ENCODE measurements around the gene TSC22D1. TPM values are rescaled to one million over a fixed set of nuclear protein-coding genes. Genes with fewer than 3 reads are reported as not detected.

The TSC22D1 gene
- total RNA-seq, 1 experiment from 2014 or later, result 72.5 TPM

DNA sequence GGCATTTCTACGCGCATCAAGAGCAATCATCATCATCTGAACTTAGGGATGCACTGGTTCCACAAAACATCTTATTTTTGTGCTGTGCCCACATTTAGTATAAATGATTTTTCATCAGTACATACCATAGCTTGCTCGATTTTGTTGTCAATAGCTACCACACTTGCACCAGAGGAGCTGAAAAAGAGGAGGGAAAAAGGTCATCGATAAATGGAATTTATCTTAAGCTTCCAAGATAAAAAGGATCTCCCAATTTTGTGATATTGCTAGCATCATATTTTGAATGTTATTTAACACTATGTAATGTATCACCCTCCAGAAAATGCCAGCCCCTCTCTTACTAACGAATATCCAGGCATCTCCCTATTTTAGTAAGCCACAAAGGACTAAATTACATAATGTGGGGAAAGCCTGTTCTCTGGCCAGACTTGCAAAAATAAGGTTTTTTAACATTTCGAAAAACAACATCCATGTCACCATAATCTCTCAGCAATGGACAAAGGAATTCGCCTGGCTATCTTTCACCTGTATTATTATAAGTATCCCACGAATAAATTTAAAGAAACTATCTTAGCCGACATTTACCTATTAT is 140.1 kb downstream of the TSC22D1 start (continued):
- TF ChIP-seq, protein P1, sequence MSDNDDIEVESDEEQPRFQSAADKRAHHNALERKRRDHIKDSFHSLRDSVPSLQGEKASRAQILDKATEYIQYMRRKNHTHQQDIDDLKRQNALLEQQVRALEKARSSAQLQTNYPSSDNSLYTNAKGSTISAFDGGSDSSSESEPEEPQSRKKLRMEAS (CRISPR knock-in tag; IDR thresholded peaks at IDR 0.05), result no peak
- TF ChIP-seq, protein P2, sequence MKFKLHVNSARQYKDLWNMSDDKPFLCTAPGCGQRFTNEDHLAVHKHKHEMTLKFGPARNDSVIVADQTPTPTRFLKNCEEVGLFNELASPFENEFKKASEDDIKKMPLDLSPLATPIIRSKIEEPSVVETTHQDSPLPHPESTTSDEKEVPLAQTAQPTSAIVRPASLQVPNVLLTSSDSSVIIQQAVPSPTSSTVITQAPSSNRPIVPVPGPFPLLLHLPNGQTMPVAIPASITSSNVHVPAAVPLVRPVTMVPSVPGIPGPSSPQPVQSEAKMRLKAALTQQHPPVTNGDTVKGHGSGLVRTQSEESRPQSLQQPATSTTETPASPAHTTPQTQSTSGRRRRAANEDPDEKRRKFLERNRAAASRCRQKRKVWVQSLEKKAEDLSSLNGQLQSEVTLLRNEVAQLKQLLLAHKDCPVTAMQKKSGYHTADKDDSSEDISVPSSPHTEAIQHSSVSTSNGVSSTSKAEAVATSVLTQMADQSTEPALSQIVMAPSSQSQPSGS (CRISPR knock-in tag; IDR thresholded peaks at IDR 0.05; ENCODE audit: borderline replicate concordance, low read depth), result no peak
- TF ChIP-seq TEAD4 (CRISPR knock-in tag; IDR thresholded peaks at IDR 0.05), result no peak

DNA sequence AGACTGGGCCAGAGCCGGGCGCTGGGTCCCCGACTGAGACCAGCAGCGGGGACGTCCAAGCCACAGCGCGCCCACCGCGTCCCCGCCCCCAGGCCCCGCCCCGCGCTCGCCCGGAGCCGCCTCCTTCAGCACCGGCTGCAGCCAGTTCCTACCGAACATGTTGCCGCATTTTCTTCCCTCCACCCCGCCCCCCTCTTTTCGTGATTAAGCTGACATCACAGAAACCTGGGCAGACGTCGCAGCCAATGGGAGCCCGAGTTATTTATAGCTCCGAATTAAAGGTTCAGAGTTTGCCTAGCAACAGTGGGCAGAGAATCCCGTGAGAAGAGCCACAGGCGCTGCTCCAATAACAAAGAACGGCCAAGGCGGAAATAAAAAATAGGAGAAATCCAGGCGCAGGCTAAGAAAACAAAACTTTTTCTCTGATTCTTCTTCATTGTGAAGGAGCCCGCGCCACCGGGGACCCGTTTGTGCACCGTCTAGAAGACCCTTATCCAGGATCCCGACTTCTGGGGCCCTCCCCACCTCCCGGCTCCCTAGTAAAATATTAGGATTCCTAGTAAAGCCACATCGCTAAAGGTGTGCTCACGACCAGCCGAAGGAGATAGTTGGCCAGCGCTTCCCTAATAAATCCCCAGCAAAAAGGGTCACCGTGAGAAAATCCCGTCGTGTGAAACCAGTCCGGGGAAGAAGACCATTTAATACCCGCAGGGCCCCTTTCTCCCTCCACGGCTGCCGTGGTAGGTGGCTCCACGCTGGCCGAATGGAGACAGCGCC is 140.8 kb downstream of the TSC22D1 start:
- Mint-ChIP-seq H3K36me3 (peaks cover 23% of the 10 kb centered on the region), H3K4me1 (peaks cover 27% of the 10 kb centered on the region), H3K27ac (peak overlapping the region; percentile 99), H3K9me3 (no peaks in the 10 kb centered on the region), H3K4me3 (peak overlapping the region; percentile 94), H3K27me3 (ENCODE audit: low read depth) (no peaks in the 10 kb centered on the region)
- ATAC-seq (peak; percentile 66), DNase-seq (ENCODE audit: low spot score) (peak; percentile 97)
- CTCF ChIA-PET, result interaction anchor here (0.6 to 1.7 kb wide), 10 partner anchors 17 to 483 kb away, joined by 3 to 8 read pairs (median 4); no protein-coding TSS in a partner anchor
- POLR2A ChIA-PET, result interaction anchor here (0.6 to 4.5 kb wide), 30 partner anchors 9 to 556 kb away, joined by 3 to 60 read pairs (median 4); partner anchors contain the start of gene TSC22D1
- TF ChIP-seq, protein P3, sequence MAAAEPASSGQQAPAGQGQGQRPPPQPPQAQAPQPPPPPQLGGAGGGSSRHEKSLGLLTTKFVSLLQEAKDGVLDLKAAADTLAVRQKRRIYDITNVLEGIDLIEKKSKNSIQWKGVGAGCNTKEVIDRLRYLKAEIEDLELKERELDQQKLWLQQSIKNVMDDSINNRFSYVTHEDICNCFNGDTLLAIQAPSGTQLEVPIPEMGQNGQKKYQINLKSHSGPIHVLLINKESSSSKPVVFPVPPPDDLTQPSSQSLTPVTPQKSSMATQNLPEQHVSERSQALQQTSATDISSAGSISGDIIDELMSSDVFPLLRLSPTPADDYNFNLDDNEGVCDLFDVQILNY (CRISPR knock-in tag; IDR thresholded peaks at IDR 0.05), result no peak
- no peak for TF ChIP-seq ZNF232 (CRISPR knock-in tag; IDR thresholded peaks at IDR 0.05)
- TF ChIP-seq ETV6 (CRISPR knock-in tag; IDR thresholded peaks at IDR 0.05), result no peak
- TF ChIP-seq GRHL2 (CRISPR knock-in tag; IDR thresholded peaks at IDR 0.05; ENCODE audit: insufficient replicate concordance, severe bottlenecking), result no peak
- TF ChIP-seq CREB1 (CRISPR knock-in tag; IDR thresholded peaks at IDR 0.05), result no peak
- no peak for TF ChIP-seq NFE2L1 (CRISPR knock-in tag; IDR thresholded peaks at IDR 0.05)
- TF ChIP-seq, protein P4, sequence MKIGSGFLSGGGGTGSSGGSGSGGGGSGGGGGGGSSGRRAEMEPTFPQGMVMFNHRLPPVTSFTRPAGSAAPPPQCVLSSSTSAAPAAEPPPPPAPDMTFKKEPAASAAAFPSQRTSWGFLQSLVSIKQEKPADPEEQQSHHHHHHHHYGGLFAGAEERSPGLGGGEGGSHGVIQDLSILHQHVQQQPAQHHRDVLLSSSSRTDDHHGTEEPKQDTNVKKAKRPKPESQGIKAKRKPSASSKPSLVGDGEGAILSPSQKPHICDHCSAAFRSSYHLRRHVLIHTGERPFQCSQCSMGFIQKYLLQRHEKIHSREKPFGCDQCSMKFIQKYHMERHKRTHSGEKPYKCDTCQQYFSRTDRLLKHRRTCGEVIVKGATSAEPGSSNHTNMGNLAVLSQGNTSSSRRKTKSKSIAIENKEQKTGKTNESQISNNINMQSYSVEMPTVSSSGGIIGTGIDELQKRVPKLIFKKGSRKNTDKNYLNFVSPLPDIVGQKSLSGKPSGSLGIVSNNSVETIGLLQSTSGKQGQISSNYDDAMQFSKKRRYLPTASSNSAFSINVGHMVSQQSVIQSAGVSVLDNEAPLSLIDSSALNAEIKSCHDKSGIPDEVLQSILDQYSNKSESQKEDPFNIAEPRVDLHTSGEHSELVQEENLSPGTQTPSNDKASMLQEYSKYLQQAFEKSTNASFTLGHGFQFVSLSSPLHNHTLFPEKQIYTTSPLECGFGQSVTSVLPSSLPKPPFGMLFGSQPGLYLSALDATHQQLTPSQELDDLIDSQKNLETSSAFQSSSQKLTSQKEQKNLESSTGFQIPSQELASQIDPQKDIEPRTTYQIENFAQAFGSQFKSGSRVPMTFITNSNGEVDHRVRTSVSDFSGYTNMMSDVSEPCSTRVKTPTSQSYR (CRISPR knock-in tag; IDR thresholded peaks at IDR 0.05), result no peak
- TF ChIP-seq KAT7 (CRISPR knock-in tag; IDR thresholded peaks at IDR 0.05; ENCODE audit: borderline replicate concordance), result no peak
- TF ChIP-seq, protein P5, sequence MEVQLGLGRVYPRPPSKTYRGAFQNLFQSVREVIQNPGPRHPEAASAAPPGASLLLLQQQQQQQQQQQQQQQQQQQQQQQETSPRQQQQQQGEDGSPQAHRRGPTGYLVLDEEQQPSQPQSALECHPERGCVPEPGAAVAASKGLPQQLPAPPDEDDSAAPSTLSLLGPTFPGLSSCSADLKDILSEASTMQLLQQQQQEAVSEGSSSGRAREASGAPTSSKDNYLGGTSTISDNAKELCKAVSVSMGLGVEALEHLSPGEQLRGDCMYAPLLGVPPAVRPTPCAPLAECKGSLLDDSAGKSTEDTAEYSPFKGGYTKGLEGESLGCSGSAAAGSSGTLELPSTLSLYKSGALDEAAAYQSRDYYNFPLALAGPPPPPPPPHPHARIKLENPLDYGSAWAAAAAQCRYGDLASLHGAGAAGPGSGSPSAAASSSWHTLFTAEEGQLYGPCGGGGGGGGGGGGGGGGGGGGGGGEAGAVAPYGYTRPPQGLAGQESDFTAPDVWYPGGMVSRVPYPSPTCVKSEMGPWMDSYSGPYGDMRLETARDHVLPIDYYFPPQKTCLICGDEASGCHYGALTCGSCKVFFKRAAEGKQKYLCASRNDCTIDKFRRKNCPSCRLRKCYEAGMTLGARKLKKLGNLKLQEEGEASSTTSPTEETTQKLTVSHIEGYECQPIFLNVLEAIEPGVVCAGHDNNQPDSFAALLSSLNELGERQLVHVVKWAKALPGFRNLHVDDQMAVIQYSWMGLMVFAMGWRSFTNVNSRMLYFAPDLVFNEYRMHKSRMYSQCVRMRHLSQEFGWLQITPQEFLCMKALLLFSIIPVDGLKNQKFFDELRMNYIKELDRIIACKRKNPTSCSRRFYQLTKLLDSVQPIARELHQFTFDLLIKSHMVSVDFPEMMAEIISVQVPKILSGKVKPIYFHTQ (CRISPR knock-in tag; IDR thresholded peaks at IDR 0.05), result 0 out of 2 replicates have a peak, but pooled peaks have one; percentile 89
- TF ChIP-seq ATF1 (CRISPR knock-in tag; IDR thresholded peaks at IDR 0.05), result no peak
- no peak for TF ChIP-seq ZBTB21 (CRISPR knock-in tag; IDR thresholded peaks at IDR 0.05; ENCODE audit: borderline replicate concordance)
- TF ChIP-seq, protein P6, sequence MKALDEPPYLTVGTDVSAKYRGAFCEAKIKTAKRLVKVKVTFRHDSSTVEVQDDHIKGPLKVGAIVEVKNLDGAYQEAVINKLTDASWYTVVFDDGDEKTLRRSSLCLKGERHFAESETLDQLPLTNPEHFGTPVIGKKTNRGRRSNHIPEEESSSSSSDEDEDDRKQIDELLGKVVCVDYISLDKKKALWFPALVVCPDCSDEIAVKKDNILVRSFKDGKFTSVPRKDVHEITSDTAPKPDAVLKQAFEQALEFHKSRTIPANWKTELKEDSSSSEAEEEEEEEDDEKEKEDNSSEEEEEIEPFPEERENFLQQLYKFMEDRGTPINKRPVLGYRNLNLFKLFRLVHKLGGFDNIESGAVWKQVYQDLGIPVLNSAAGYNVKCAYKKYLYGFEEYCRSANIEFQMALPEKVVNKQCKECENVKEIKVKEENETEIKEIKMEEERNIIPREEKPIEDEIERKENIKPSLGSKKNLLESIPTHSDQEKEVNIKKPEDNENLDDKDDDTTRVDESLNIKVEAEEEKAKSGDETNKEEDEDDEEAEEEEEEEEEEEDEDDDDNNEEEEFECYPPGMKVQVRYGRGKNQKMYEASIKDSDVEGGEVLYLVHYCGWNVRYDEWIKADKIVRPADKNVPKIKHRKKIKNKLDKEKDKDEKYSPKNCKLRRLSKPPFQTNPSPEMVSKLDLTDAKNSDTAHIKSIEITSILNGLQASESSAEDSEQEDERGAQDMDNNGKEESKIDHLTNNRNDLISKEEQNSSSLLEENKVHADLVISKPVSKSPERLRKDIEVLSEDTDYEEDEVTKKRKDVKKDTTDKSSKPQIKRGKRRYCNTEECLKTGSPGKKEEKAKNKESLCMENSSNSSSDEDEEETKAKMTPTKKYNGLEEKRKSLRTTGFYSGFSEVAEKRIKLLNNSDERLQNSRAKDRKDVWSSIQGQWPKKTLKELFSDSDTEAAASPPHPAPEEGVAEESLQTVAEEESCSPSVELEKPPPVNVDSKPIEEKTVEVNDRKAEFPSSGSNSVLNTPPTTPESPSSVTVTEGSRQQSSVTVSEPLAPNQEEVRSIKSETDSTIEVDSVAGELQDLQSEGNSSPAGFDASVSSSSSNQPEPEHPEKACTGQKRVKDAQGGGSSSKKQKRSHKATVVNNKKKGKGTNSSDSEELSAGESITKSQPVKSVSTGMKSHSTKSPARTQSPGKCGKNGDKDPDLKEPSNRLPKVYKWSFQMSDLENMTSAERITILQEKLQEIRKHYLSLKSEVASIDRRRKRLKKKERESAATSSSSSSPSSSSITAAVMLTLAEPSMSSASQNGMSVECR (CRISPR knock-in tag; IDR thresholded peaks at IDR 0.05; ENCODE audit: borderline replicate concordance), result no peak
- TF ChIP-seq, protein P7, sequence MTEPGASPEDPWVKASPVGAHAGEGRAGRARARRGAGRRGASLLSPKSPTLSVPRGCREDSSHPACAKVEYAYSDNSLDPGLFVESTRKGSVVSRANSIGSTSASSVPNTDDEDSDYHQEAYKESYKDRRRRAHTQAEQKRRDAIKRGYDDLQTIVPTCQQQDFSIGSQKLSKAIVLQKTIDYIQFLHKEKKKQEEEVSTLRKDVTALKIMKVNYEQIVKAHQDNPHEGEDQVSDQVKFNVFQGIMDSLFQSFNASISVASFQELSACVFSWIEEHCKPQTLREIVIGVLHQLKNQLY (CRISPR knock-in tag; IDR thresholded peaks at IDR 0.05), result no peak
- no peak for TF ChIP-seq JUN (CRISPR knock-in tag; IDR thresholded peaks at IDR 0.05)
- TF ChIP-seq, protein P8, sequence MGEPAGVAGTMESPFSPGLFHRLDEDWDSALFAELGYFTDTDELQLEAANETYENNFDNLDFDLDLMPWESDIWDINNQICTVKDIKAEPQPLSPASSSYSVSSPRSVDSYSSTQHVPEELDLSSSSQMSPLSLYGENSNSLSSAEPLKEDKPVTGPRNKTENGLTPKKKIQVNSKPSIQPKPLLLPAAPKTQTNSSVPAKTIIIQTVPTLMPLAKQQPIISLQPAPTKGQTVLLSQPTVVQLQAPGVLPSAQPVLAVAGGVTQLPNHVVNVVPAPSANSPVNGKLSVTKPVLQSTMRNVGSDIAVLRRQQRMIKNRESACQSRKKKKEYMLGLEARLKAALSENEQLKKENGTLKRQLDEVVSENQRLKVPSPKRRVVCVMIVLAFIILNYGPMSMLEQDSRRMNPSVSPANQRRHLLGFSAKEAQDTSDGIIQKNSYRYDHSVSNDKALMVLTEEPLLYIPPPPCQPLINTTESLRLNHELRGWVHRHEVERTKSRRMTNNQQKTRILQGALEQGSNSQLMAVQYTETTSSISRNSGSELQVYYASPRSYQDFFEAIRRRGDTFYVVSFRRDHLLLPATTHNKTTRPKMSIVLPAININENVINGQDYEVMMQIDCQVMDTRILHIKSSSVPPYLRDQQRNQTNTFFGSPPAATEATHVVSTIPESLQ (CRISPR knock-in tag; IDR thresholded peaks at IDR 0.05), result no peak

Measured in WTC11 (cell line).